HG03025 (cell line): Measurements from ENCODE around the gene ZMYM5.
A peak's percentile ranks its signal among the peaks of the same experiment; 100 is the strongest.
"Not testable (repeated sequence)": the region's sequence is repeated elsewhere in the genome, so short reads cannot be mapped to it uniquely, and the experiment has no call there.

Experiments
- ATAC-seq: cut with Tn5 transposase; IDR thresholded peaks from one replicate; pipeline ENCODE4 v1.9.1; 2021; ENCODE audit warnings: mild to moderate bottlenecking, moderate library complexity; ENCODE audit not compliant: unreplicated experiment, low FRiP score

ZMYM5 gene

GRCh38 chr13:19863323-19864023 lies at the start of gene ZMYM5:
Gene ZMYM5, minus strand, starts transcription at chr13:19863649. Its CDS starts 11,469 bp downstream, at chr13:19852180.
- peak; percentile 82 for ATAC-seq

- ATAC-seq, result no peak
Observed at GRCh38 chr13:19910336-19911072, 47.1 kb upstream of the ZMYM5 start.

GRCh38 chr13:19908350-19908986 lies 45.0 kb upstream of the ZMYM5 start:
- ATAC-seq, result no peak

GRCh38 chr13:19905487-19906195 lies 42.2 kb upstream of the ZMYM5 start:
- not testable (repeated sequence) for ATAC-seq

GRCh38 chr13:19890030-19890429 lies 26.6 kb upstream of the ZMYM5 start:
- no peak for ATAC-seq

- ATAC-seq, result no peak
Observed at GRCh38 chr13:19888799-19889198, 25.4 kb upstream of the ZMYM5 start.

GRCh38 chr13:19882231-19882630 lies 18.8 kb upstream of the ZMYM5 start:
- no peak for ATAC-seq

- ATAC-seq, result no peak
Observed at GRCh38 chr13:19881641-19882040, 18.2 kb upstream of the ZMYM5 start.

- no peak for ATAC-seq
Observed at GRCh38 chr13:19864746-19865309, 1.4 kb upstream of the ZMYM5 start.

- ATAC-seq, result peak; percentile 24
Observed at GRCh38 chr13:19864024-19864745, 736 bp upstream of the ZMYM5 start.

GRCh38 chr13:19862481-19863313 lies 752 bp downstream of the ZMYM5 start:
- peak; percentile 6 for ATAC-seq

- no peak for ATAC-seq
Observed at GRCh38 chr13:19861762-19862161, 1.7 kb downstream of the ZMYM5 start.

- no peak for ATAC-seq
Observed at GRCh38 chr13:19860884-19861655, 2.4 kb downstream of the ZMYM5 start.

- not testable (repeated sequence) for ATAC-seq
Observed at GRCh38 chr13:19857637-19858036, 5.8 kb downstream of the ZMYM5 start.

GRCh38 chr13:19852766-19853165 lies 10.7 kb downstream of the ZMYM5 start:
- ATAC-seq, result no peak

- no peak for ATAC-seq
Observed at GRCh38 chr13:19845758-19846157, 17.7 kb downstream of the ZMYM5 start.

GRCh38 chr13:19838865-19839275 lies 24.6 kb downstream of the ZMYM5 start:
- no peak for ATAC-seq

- no peak for ATAC-seq
Observed at GRCh38 chr13:19836472-19836871, 27.0 kb downstream of the ZMYM5 start.
